Measurements from ENCODE around the gene SUN5. TPM values are rescaled to one million over a fixed set of nuclear protein-coding genes. Genes with fewer than 3 reads are reported as not detected.

The SUN5 gene
- total RNA-seq, 1 experiment from 2014 or later: not detected

- H3F3A ChIP-seq (ENCODE audit: insufficient read depth, low read depth): no peaks in the 10 kb centered on the region
- no peaks in the 10 kb centered on the region for H4K20me1 ChIP-seq (ENCODE audit: insufficient read depth)
- TF ChIP-seq EZH2 (IDR thresholded peaks at IDR 0.05; ENCODE audit: low read depth) (no peak), CTCF (conservative IDR thresholded peaks at IDR 0.05) (no peak)
- POLR2A ChIA-PET (ENCODE audit: unreplicated experiment): no interaction called here
- no TSS peak for BruUV-seq (replicated peaks)
- H3K4me1 ChIP-seq (replicated peaks; ENCODE audit: insufficient read depth): no peaks in the 10 kb centered on the region
- H3K4me3 ChIP-seq: no peak overlapping the region
- CTCF ChIA-PET: no interaction called here
- peaks cover 66% of the 10 kb centered on the region for H3K27me3 ChIP-seq (ENCODE audit: insufficient read depth, low read depth)
- H2AFZ ChIP-seq: no peak overlapping the region
- H3K36me3 ChIP-seq (ENCODE audit: low read depth): no peaks in the 10 kb centered on the region
- H3K9me2 ChIP-seq (ENCODE audit: insufficient read depth): no peaks in the 10 kb centered on the region
- no peak overlapping the region for H3K27ac ChIP-seq
- no peak for DNase-seq
- peaks cover 6% of the 10 kb centered on the region; the same call in 1 of the 2 replicates for H3K9me3 ChIP-seq (ENCODE audit: insufficient read depth, low read depth)
- no peak overlapping the region for H3K4me2 ChIP-seq
- H3K79me2 ChIP-seq (ENCODE audit: low read depth): no peaks in the 10 kb centered on the region
- intact Hi-C loops (cut with micrococcal nuclease; ENCODE audit: unreplicated experiment): no loop called here
These were observed 43.1 kb downstream of the SUN5 start for GRCh38 chr20:32960849-32961731.

DNA sequence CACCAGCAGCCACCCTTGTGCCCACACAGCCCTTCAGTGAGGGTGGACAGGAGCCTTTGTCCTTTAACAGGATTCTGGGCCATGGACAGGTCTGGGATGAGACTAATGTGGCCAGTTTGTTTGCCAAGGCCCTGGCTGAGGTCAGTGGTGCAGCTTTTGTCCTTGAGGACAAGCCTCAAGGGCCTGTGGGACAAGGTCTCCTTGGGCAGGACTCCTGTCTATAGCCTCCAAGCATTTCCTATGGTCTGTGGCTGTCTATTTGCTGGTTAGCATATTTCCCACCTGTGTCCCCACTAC lies 44.1 kb downstream of the SUN5 start:
- no TSS peak for BruUV-seq (replicated peaks)
- Histone ChIP-seq H3K4me2 (no peak overlapping the region), H3K27ac (no peak overlapping the region), H3K36me3 (ENCODE audit: low read depth) (no peaks in the 10 kb centered on the region), H4K20me1 (ENCODE audit: insufficient read depth) (no peaks in the 10 kb centered on the region), H3K27me3 (ENCODE audit: insufficient read depth, low read depth) (peaks cover 58% of the 10 kb centered on the region), H3K79me2 (ENCODE audit: low read depth) (no peaks in the 10 kb centered on the region), H3F3A (ENCODE audit: insufficient read depth, low read depth) (no peaks in the 10 kb centered on the region), H3K9me3 (ENCODE audit: insufficient read depth, low read depth) (peaks cover 6% of the 10 kb centered on the region; the same call in 1 of the 2 replicates), H3K4me1 (replicated peaks; ENCODE audit: insufficient read depth) (no peaks in the 10 kb centered on the region), H3K4me3 (no peak overlapping the region), H2AFZ (no peak overlapping the region), H3K9me2 (ENCODE audit: insufficient read depth) (no peaks in the 10 kb centered on the region)
- no peak for TF ChIP-seq EZH2 (IDR thresholded peaks at IDR 0.05; ENCODE audit: low read depth)
- TF ChIP-seq CTCF (conservative IDR thresholded peaks at IDR 0.05): no peak
- no peak for DNase-seq
- intact Hi-C loops (cut with micrococcal nuclease; ENCODE audit: unreplicated experiment): no loop called here
- ChIA-PET CTCF (no interaction called here), POLR2A (ENCODE audit: unreplicated experiment) (no interaction called here)

DNA sequence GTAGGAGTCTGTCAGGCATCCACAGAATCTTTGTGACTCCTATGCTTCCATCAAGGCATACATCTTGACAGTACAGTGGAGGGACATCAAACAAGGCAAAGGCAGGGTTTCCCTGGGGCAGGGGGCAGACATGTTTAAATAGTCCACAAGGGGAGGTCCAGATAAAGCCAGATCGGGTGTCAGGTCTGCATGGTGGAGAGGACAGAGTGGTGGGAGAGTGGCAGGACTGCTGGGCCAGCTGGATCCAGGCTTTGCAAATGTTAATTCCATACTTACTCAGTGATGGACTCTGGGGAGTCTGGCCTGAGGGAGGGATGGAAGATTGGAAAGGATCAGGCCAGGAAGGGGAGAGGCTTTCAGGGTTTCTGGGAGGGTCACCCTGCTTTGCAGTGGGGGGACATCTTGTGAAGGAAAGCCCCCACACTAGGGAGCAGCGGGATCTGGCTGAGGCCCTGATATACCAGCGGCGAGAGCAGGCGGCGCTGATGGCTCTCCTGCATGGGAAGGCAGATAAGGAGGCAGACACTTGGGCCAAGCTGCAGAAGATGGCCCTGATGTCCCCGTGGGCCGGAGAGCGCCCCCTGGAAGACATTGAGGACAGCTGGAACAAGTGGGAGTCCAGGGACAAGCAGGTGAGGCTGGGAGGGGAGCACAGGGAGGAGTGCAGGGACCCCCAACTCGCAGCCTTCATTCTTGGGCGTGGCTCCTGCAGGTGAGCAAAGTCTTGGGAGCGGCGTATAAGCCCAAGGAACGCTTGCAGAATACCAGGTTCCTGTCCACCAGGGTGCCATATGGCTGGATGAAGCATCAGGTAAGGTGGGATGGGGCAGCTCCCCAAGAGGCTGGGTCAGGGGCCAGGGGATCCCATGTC lies 44.6 kb downstream of the SUN5 start:
- POLR2A ChIA-PET (ENCODE audit: unreplicated experiment): no interaction called here
- Histone ChIP-seq H3K9me2 (ENCODE audit: insufficient read depth) (no peaks in the 10 kb centered on the region), H3K9me3 (ENCODE audit: insufficient read depth, low read depth) (peaks cover 6% of the 10 kb centered on the region; the same call in 1 of the 2 replicates), H3K4me3 (no peak overlapping the region), H4K20me1 (ENCODE audit: insufficient read depth) (no peaks in the 10 kb centered on the region), H2AFZ (no peak overlapping the region), H3K27ac (no peak overlapping the region), H3K4me1 (replicated peaks; ENCODE audit: insufficient read depth) (no peaks in the 10 kb centered on the region), H3K79me2 (ENCODE audit: low read depth) (no peaks in the 10 kb centered on the region), H3F3A (ENCODE audit: insufficient read depth, low read depth) (no peaks in the 10 kb centered on the region), H3K4me2 (no peak overlapping the region), H3K27me3 (ENCODE audit: insufficient read depth, low read depth) (peaks cover 53% of the 10 kb centered on the region), H3K36me3 (ENCODE audit: low read depth) (no peaks in the 10 kb centered on the region)
- no peak for DNase-seq
- intact Hi-C loops (cut with micrococcal nuclease; ENCODE audit: unreplicated experiment): no loop called here
- no TSS peak for BruUV-seq (replicated peaks)
- CTCF ChIA-PET: no interaction called here
- TF ChIP-seq EZH2 (IDR thresholded peaks at IDR 0.05; ENCODE audit: low read depth): no peak
- no peak for TF ChIP-seq CTCF (conservative IDR thresholded peaks at IDR 0.05)

All from PC-9 (cell line).